ENCODE results near the gene MINDY1.

The MINDY1 gene

GRCh38 chr1:150994248-150994647, 12.5 kb downstream of the MINDY1 start:
- Histone ChIP-seq H3K36me3 (ENCODE audit: control insufficient read depth, insufficient read depth, low read length) (peaks cover 28% of the 10 kb centered on the region), H3K9me3 (ENCODE audit: control insufficient read depth, low read length) (no peaks in the 10 kb centered on the region), H3K4me1 (ENCODE audit: control insufficient read depth, insufficient read depth, low read length, poor library complexity, severe bottlenecking) (no peaks in the 10 kb centered on the region), H3K27ac (ENCODE audit: insufficient read depth, low read length, poor library complexity, severe bottlenecking) (no peak overlapping the region), H3K27me3 (replicated peaks; ENCODE audit: control insufficient read depth, insufficient read depth, low read length, poor library complexity, severe bottlenecking) (no peaks in the 10 kb centered on the region), H3K4me3 (ENCODE audit: insufficient read depth, low read depth, low read length, poor library complexity, severe bottlenecking) (no peak overlapping the region)
- DNase-seq, result no peak

- H3K27me3 ChIP-seq (replicated peaks; ENCODE audit: control insufficient read depth, insufficient read depth, low read length, poor library complexity, severe bottlenecking), result no peaks in the 10 kb centered on the region
- no peak for DNase-seq
- no peak overlapping the region for H3K4me3 ChIP-seq (ENCODE audit: insufficient read depth, low read depth, low read length, poor library complexity, severe bottlenecking)
- no peaks in the 10 kb centered on the region for H3K9me3 ChIP-seq (ENCODE audit: control insufficient read depth, low read length)
- H3K36me3 ChIP-seq (ENCODE audit: control insufficient read depth, insufficient read depth, low read length), result peaks cover 13% of the 10 kb centered on the region
- no peaks in the 10 kb centered on the region for H3K4me1 ChIP-seq (ENCODE audit: control insufficient read depth, insufficient read depth, low read length, poor library complexity, severe bottlenecking)
- H3K27ac ChIP-seq (ENCODE audit: insufficient read depth, low read length, poor library complexity, severe bottlenecking), result no peak overlapping the region
These were observed 14.1 kb downstream of the MINDY1 start for GRCh38 chr1:150992626-150993025.

GRCh38 chr1:150987924-150988323, 18.8 kb downstream of the MINDY1 start:
- H3K4me3 ChIP-seq (ENCODE audit: insufficient read depth, low read depth, low read length, poor library complexity, severe bottlenecking), result no peak overlapping the region
- H3K9me3 ChIP-seq (ENCODE audit: control insufficient read depth, low read length), result no peaks in the 10 kb centered on the region
- DNase-seq, result no peak
- no peaks in the 10 kb centered on the region for H3K4me1 ChIP-seq (ENCODE audit: control insufficient read depth, insufficient read depth, low read length, poor library complexity, severe bottlenecking)
- no peaks in the 10 kb centered on the region for H3K36me3 ChIP-seq (ENCODE audit: control insufficient read depth, insufficient read depth, low read length)
- H3K27me3 ChIP-seq (replicated peaks; ENCODE audit: control insufficient read depth, insufficient read depth, low read length, poor library complexity, severe bottlenecking), result no peaks in the 10 kb centered on the region
- no peak overlapping the region for H3K27ac ChIP-seq (ENCODE audit: insufficient read depth, low read length, poor library complexity, severe bottlenecking)

DNA sequence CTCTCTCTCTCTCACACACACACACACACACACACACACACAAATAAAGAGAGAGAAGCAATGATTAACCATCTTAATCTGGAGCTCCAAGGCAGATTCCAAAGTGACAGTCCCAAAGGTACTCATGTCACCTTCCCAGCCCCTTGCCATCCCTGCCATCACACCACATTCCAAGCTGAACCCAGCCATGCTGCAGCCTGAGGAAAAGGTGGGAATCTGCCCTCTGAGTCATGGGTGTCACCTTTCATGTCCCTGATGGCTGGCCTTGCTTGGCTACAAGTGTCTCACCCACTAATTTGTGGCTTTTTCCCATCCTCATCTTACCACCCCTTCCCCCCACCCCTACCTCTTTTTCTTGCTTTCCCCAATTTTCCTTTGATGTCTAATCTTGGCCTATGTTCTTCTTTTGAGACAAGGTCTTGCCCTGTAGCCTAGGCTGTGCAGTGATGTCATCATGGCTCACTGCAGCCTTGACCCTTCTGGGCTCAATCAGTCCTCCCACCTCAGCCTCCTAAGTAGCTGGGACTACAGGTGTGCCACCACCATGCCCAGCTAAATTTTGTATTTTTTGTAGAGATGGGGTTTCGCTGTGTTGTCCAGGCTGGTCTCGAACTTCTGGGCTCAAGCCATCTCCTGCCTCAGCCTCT, 21.4 kb downstream of the MINDY1 start:
- H3K9me3 ChIP-seq (ENCODE audit: control insufficient read depth, low read length), result no peaks in the 10 kb centered on the region
- H3K27ac ChIP-seq (ENCODE audit: insufficient read depth, low read length, poor library complexity, severe bottlenecking), result no peak overlapping the region
- H3K4me1 ChIP-seq (ENCODE audit: control insufficient read depth, insufficient read depth, low read length, poor library complexity, severe bottlenecking), result no peaks in the 10 kb centered on the region
- H3K4me3 ChIP-seq (ENCODE audit: insufficient read depth, low read depth, low read length, poor library complexity, severe bottlenecking), result no peak overlapping the region
- H3K27me3 ChIP-seq (replicated peaks; ENCODE audit: control insufficient read depth, insufficient read depth, low read length, poor library complexity, severe bottlenecking), result no peaks in the 10 kb centered on the region
- H3K36me3 ChIP-seq (ENCODE audit: control insufficient read depth, insufficient read depth, low read length), result no peaks in the 10 kb centered on the region
- DNase-seq, result no peak

GRCh38 chr1:150981805-150982712, 24.6 kb downstream of the MINDY1 start, which contains the start of gene ANXA9:
TSS of gene ANXA9 (plus strand) at chr1:150982292. CDS start at chr1:150983106, 814 bp downstream.
- Histone ChIP-seq H3K36me3 (ENCODE audit: control insufficient read depth, insufficient read depth, low read length) (no peaks in the 10 kb centered on the region), H3K4me3 (ENCODE audit: insufficient read depth, low read depth, low read length, poor library complexity, severe bottlenecking) (no peak within 1 kb of the TSS), H3K27me3 (replicated peaks; ENCODE audit: control insufficient read depth, insufficient read depth, low read length, poor library complexity, severe bottlenecking) (no peaks in the 10 kb centered on the region), H3K27ac (ENCODE audit: insufficient read depth, low read length, poor library complexity, severe bottlenecking) (no peak within 1 kb of the TSS), H3K9me3 (ENCODE audit: control insufficient read depth, low read length) (no peaks in the 10 kb centered on the region), H3K4me1 (ENCODE audit: control insufficient read depth, insufficient read depth, low read length, poor library complexity, severe bottlenecking) (peaks cover 12% of the 10 kb centered on the region)
- no peak for DNase-seq

GRCh38 chr1:150981177-150981804, 25.4 kb downstream of the MINDY1 start:
- Histone ChIP-seq H3K4me3 (ENCODE audit: insufficient read depth, low read depth, low read length, poor library complexity, severe bottlenecking) (no peak overlapping the region), H3K27ac (ENCODE audit: insufficient read depth, low read length, poor library complexity, severe bottlenecking) (no peak overlapping the region), H3K4me1 (ENCODE audit: control insufficient read depth, insufficient read depth, low read length, poor library complexity, severe bottlenecking) (peaks cover 18% of the 10 kb centered on the region)

DNA sequence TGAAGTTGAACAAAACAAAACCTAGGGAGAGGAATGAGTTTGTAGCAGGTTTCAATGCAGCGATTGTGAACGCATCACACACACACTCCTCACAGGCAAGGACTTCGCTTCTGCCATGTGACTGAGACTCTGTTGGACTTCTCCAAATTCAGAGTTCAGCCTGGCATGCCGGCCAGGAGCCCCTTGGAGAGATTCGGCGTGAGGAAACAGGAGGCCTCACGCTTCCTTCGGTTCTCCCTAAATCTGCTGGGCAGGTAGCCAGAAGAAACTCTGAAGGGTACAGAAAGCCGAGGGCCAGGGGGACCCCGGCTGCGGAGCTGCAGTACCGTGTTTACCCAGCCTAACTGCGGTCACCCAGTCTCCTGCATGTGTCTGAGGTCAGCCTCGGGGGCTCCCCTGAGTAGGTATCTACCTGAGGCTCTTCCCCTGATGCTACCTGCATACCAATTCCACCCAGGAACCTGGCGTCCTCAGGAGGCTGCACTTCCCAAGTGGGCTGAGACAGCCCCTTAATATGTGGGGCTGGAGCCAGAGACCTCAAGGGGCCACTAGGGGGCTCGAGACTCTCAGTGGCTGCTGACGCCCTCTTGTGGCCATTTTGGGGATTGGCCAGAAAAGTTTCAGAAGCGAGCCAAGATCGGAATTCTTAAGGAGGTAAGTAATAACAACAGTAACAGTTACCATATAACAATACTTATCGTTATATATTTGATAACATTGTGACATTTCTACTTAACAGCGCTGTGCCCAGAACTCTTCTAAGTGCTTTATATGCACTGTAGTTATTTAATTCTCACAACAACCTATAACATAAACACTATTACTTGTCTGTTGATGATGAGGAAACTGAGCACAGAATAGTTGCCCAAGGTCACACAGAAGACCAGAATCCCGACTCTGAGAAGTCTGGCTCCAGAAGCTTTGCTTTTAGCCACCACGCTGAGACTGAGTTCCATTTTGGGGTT, 27.3 kb downstream of the MINDY1 start:
- H3K4me3 ChIP-seq (ENCODE audit: insufficient read depth, low read depth, low read length, poor library complexity, severe bottlenecking), result no peak overlapping the region
- no peaks in the 10 kb centered on the region for H3K27me3 ChIP-seq (replicated peaks; ENCODE audit: control insufficient read depth, insufficient read depth, low read length, poor library complexity, severe bottlenecking)
- H3K4me1 ChIP-seq (ENCODE audit: control insufficient read depth, insufficient read depth, low read length, poor library complexity, severe bottlenecking), result peaks cover 27% of the 10 kb centered on the region
- H3K27ac ChIP-seq (ENCODE audit: insufficient read depth, low read length, poor library complexity, severe bottlenecking), result no peak overlapping the region
- no peaks in the 10 kb centered on the region for H3K9me3 ChIP-seq (ENCODE audit: control insufficient read depth, low read length)
- peak; percentile 74 to 83 (median 74) for DNase-seq
- no peaks in the 10 kb centered on the region for H3K36me3 ChIP-seq (ENCODE audit: control insufficient read depth, insufficient read depth, low read length)

More at GRCh38 chr1:150981177-150981804, 25.4 kb downstream of the MINDY1 start:
- DNase-seq, result no peak
- no peaks in the 10 kb centered on the region for H3K9me3 ChIP-seq (ENCODE audit: control insufficient read depth, low read length)
- no peaks in the 10 kb centered on the region for H3K27me3 ChIP-seq (replicated peaks; ENCODE audit: control insufficient read depth, insufficient read depth, low read length, poor library complexity, severe bottlenecking)
- no peaks in the 10 kb centered on the region for H3K36me3 ChIP-seq (ENCODE audit: control insufficient read depth, insufficient read depth, low read length)

- Histone ChIP-seq H3K9me3 (ENCODE audit: control insufficient read depth, low read length) (no peaks in the 10 kb centered on the region), H3K27ac (ENCODE audit: insufficient read depth, low read length, poor library complexity, severe bottlenecking) (peak overlapping the region; percentile 30), H3K27me3 (replicated peaks; ENCODE audit: control insufficient read depth, insufficient read depth, low read length, poor library complexity, severe bottlenecking) (no peaks in the 10 kb centered on the region), H3K4me3 (ENCODE audit: insufficient read depth, low read depth, low read length, poor library complexity, severe bottlenecking) (peak overlapping the region; percentile 25), H3K4me1 (ENCODE audit: control insufficient read depth, insufficient read depth, low read length, poor library complexity, severe bottlenecking) (peaks cover 43% of the 10 kb centered on the region), H3K36me3 (ENCODE audit: control insufficient read depth, insufficient read depth, low read length) (no peaks in the 10 kb centered on the region)
- DNase-seq, result peak; percentile 54 to 66 (median 58)
These were observed 29.6 kb downstream of the MINDY1 start for GRCh38 chr1:150976879-150977694.
